OCI-LY7 (cell line): Measurements from ENCODE around the gene RASSF10.

Experiments used
- CTCF ChIP-seq: fragments of 200-600 bp; sonication (generic); conservative IDR thresholded peaks from 2 replicates; pipeline ENCODE4 v1.5.1; 2014; ENCODE audit warnings: mild to moderate bottlenecking, antibody characterized with exemption, low read length, moderate library complexity, mixed read lengths
- EZH2phosphoT487 ChIP-seq: fragments of 200-600 bp; sonication (generic); IDR thresholded peaks from 2 replicates; pipeline ENCODE4 v1.6.1; 2018; ENCODE audit warnings: low read depth, borderline replicate concordance, mild to moderate bottlenecking, mixed run types, antibody characterized with exemption, low read length, moderate library complexity, mixed read lengths

- TF ChIP-seq EZH2phosphoT487, result no peak
- no peak for TF ChIP-seq CTCF
Measured at GRCh38 chr11:13038366-13038765, 29.2 kb downstream of the RASSF10 start.
